ENCODE measurements around the gene MPST.

MPST gene

GRCh38 chr22:37017356-37017755, 2.2 kb upstream of the MPST start:
- H3K27ac ChIP-seq = no peak overlapping the region
- peak overlapping the region; percentile 95 for H3K4me3 ChIP-seq
- TF ChIP-seq CTCF (IDR thresholded peaks at IDR 0.05) = no peak
- DNase-seq (ENCODE audit: low spot score) = no peak

- peak overlapping the region; percentile 81 to 97 for H3K27ac ChIP-seq
- TF ChIP-seq CTCF (IDR thresholded peaks at IDR 0.05) = no peak
- no peak for DNase-seq (ENCODE audit: low spot score)
These were observed 1.3 kb upstream of the MPST start for GRCh38 chr22:37018086-37018814.

DNA sequence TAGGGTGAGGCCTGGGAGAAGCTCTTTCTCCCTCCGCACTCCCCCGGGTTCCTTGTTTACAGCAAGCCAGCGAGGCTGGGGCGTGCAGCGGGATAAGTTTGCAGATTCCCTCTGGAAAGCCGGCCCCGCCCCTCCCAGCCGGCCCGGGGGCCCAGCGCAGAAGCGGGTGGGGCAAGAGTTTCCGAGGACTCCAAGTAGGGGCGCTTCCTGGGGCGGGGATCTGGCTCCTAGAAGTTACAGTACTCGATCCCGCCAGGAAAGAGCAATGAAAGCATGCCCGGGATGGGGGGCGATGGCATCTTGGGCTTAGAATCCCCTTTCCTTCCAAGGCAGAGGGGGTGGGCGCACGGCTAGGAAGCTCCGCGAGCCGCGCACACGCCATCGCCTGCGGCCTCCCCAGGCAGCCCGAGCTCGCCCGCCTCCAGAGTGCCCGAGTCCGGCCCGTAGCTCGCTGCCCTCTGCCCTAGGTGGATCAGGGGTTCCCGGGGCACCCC, 680 bp upstream of the MPST start:
- Histone ChIP-seq H3K27ac (peak overlapping the region; percentile 81 to 97), H3K4me3 (peak overlapping the region; percentile 95)
- no peak for TF ChIP-seq CTCF (IDR thresholded peaks at IDR 0.05)
- peak; percentile 83 for DNase-seq (ENCODE audit: low spot score)

More at GRCh38 chr22:37018086-37018814, 1.3 kb upstream of the MPST start:
- H3K4me3 ChIP-seq = peak overlapping the region; percentile 95

- no peak for DNase-seq (ENCODE audit: low spot score)
- Histone ChIP-seq H3K4me3 (peak overlapping the region; percentile 95), H3K27ac (peak overlapping the region; percentile 81 to 97)
- no peak for TF ChIP-seq CTCF (IDR thresholded peaks at IDR 0.05)
These were observed 594 bp downstream of the MPST start for GRCh38 chr22:37020192-37020479.

GRCh38 chr22:37021041-37021440, 1.5 kb downstream of the MPST start:
- H3K4me3 ChIP-seq = peak overlapping the region; percentile 95
- DNase-seq (ENCODE audit: low spot score) = no peak
- TF ChIP-seq CTCF (IDR thresholded peaks at IDR 0.05) = no peak
- H3K27ac ChIP-seq = no peak overlapping the region

DNA sequence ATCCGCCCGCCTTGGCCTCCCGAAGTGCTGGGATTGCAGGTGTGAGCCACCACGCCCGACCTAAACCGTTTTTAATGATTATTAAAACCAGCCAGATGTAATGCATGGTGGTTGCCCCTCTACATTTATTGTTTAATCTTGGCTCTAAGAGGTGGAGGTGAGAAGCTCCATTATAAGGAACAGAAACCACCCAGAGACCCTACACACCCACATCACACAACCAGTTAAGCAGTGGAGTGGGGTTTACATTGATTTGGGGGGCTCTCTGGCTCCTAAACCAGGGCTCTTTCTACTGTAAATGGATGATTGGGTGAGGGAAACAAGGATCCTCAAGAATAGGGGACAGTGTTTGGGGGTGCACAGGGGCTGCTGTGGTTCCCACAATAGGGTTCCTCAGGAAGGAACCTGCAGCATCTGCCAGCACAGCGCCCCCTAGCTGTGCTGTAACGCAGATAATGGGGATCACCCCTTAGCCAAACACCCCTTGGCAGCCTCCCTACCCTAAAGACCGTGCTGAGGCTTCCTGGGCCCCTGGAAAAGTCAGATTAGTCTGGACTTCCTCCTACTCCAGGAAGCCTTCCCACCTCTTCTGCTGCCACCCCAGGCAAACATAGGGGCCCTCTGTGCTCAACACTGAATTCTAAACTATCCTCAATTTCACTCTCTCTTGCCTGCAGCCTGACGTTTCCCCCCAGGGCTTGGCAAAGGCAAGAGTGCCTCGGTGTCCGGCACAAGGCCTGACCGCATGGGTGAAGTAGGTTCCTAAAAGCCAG, 2.4 kb downstream of the MPST start:
- DNase-seq (ENCODE audit: low spot score) = no peak
- peak; percentile 60 for TF ChIP-seq CTCF (IDR thresholded peaks at IDR 0.05)
- H3K4me3 ChIP-seq = no peak overlapping the region
- H3K27ac ChIP-seq = no peak overlapping the region

Measured in coronary artery (tissue), 2 donors.